Keratinocyte (primary cell): ENCODE measurements around the gene ROR1. TPM values are rescaled to one million over a fixed set of nuclear protein-coding genes. Genes with fewer than 3 reads are reported as not detected.

ENCODE experiments used
- DNase-seq: peaks from one replicate; pipeline ENCODE4 v3.0.0-alpha.2; 2011; ENCODE audit warnings: low read depth, missing footprints, low spot score
- FAIRE-seq: peaks from 2 replicates; lab custom pipeline; 2011; peaks lifted over from hg19 to GRCh38; lab: Jason Lieb, UNC
- H2AFZ ChIP-seq: 2 replicates; pipeline ENCODE4 v1.6.0; 2012; ENCODE audit warnings: low read length, control low read depth, inconsistent platforms; ENCODE audit not compliant: control insufficient read depth
- H3K27ac ChIP-seq: 2 replicates; pipeline ENCODE4 v1.5.1; 2011; ENCODE audit warnings: low read length; ENCODE audit not compliant: control insufficient read depth, insufficient read depth
- H3K27me3 ChIP-seq: 3 replicates; pipeline ENCODE4 v1.6.0; 2011; ENCODE audit warnings: low read length; ENCODE audit not compliant: control insufficient read depth, insufficient read depth; ENCODE audit errors: extremely low read depth
- H3K36me3 ChIP-seq, 2 experiments: 2 replicates in 1 of 2; 3 replicates in 1 of 2; pipeline ENCODE4 v1.5.1; 2011; ENCODE audit warnings: low read length in 2 of 2, mild to moderate bottlenecking in 1 of 2; ENCODE audit not compliant: control insufficient read depth in 2 of 2, insufficient read depth in 2 of 2; ENCODE audit errors: extremely low read depth in 1 of 2
- H3K4me1 ChIP-seq: 3 replicates; pipeline ENCODE4 v1.5.1; 2011; ENCODE audit warnings: low read length; ENCODE audit not compliant: control insufficient read depth, insufficient read depth; ENCODE audit errors: extremely low read depth
- H3K4me2 ChIP-seq: 3 replicates; pipeline ENCODE4 v1.6.0; 2011; ENCODE audit warnings: low read depth, low read length; ENCODE audit not compliant: control insufficient read depth, insufficient read depth; ENCODE audit errors: extremely low read depth
- H3K4me3 ChIP-seq, 3 experiments: fragments of 200-600 bp in 1 of 3; sonication (generic) in 1 of 3; 2 replicates in 2 of 3; 3 replicates in 1 of 3; pipeline ENCODE4 v1.5.1; 2011 to 2016; ENCODE audit warnings: low read length in 3 of 3, mild to moderate bottlenecking in 3 of 3, control low read depth in 2 of 3, inconsistent platforms in 1 of 3, low read depth in 1 of 3, mixed read lengths in 1 of 3, mixed run types in 1 of 3, moderate library complexity in 1 of 3; ENCODE audit not compliant: control insufficient read depth in 2 of 3, insufficient read depth in 2 of 3; ENCODE audit errors: extremely low read depth in 1 of 3
- H3K79me2 ChIP-seq: 2 replicates; pipeline ENCODE4 v1.6.0; 2012; ENCODE audit warnings: low read length; ENCODE audit not compliant: control insufficient read depth, insufficient read depth
- H3K9ac ChIP-seq: 3 replicates; pipeline ENCODE4 v1.6.0; 2011; ENCODE audit warnings: low read length; ENCODE audit not compliant: control insufficient read depth, insufficient read depth; ENCODE audit errors: extremely low read depth
- H3K9me1 ChIP-seq: 3 replicates; pipeline ENCODE4 v1.6.0; 2011; ENCODE audit warnings: low read length; ENCODE audit not compliant: control insufficient read depth, insufficient read depth; ENCODE audit errors: extremely low read depth
- H3K9me3 ChIP-seq: 2 replicates; pipeline ENCODE4 v1.5.1; 2012; ENCODE audit warnings: low read depth, low read length; ENCODE audit not compliant: control insufficient read depth
- H4K20me1 ChIP-seq: 3 replicates; pipeline ENCODE4 v1.6.0; 2011; ENCODE audit warnings: low read length; ENCODE audit not compliant: control insufficient read depth, insufficient read depth; ENCODE audit errors: extremely low read depth
- CTCF ChIP-seq, 3 experiments: IDR thresholded peaks in 1 of 3; conservative IDR thresholded peaks in 1 of 3; optimal IDR thresholded peaks in 1 of 3; 2 replicates in 2 of 3; 3 replicates in 1 of 3; pipeline versions ENCODE3 to v1.5.1; 2011; ENCODE audit warnings: low read length in 3 of 3, mild to moderate bottlenecking in 3 of 3, moderate library complexity in 2 of 3, control low read depth in 1 of 3, inconsistent platforms in 1 of 3; ENCODE audit not compliant: insufficient read depth in 2 of 3; ENCODE audit errors: extremely low read depth in 1 of 3
- EZH2 ChIP-seq: IDR thresholded peaks from one replicate; pipeline ENCODE4 v1.6.1; 2012; ENCODE audit warnings: inconsistent platforms, mild to moderate bottlenecking, low read length, moderate library complexity
- dilution Hi-C: fragments of 300-500 bp; cut with MboI; formaldehyde crosslinking; loops from one replicate; pipeline ENCODE4 v1.7.0; 2020; ENCODE audit warnings: low sequenced_read_pairs; ENCODE audit not compliant: extremely low pct_ligation_motif_present
- polyA plus RNA-seq, 5 experiments: library from polyadenylated mRNA; depleted of rRNA in 3 of 5; stranded (reverse) in 3 of 5; stranded (forward) in 1 of 5; unstranded in 1 of 5; fragments of >200 nt; gene quantifications; 1 replicate in 1 of 5; 2 replicates in 3 of 5; 3 replicates in 1 of 5; pipeline versions ENCODE4 v1.2.1 to v1.2.3, GENCODE V29; 2011 to 2012; ENCODE audit warnings: missing spikeins in 2 of 5, low read depth in 1 of 5, low replicate concordance in 1 of 5

ROR1 gene
- polyA plus RNA-seq, 1 donor (not counting 4 experiments of a cell fraction or from before 2014, with no cell fraction given): 9.2 TPM

GRCh38 chr1:63940440-63940839 lies 166.6 kb downstream of the ROR1 start:
- no peaks in the 10 kb centered on the region for H3K4me1 ChIP-seq
- H2AFZ ChIP-seq: no peak overlapping the region
- H4K20me1 ChIP-seq: no peaks in the 10 kb centered on the region
- no peak overlapping the region for H3K9ac ChIP-seq
- no peaks in the 10 kb centered on the region for H3K9me1 ChIP-seq
- FAIRE-seq (peak; percentile 26), DNase-seq (no peak)
- no peaks in the 10 kb centered on the region for H3K9me3 ChIP-seq
- TF ChIP-seq CTCF (optimal IDR thresholded peaks at IDR 0.05 in 1 of 3, IDR thresholded peaks at IDR 0.05 in 1 of 3, conservative IDR thresholded peaks at IDR 0.05 in 1 of 3; ENCODE audit: extremely low read depth in 1 of 3, insufficient read depth in 2 of 3, low read length in 3 of 3) (no peak), EZH2 (no peak)
- no peaks in the 10 kb centered on the region for H3K27me3 ChIP-seq
- H3K4me3 ChIP-seq: no peak overlapping the region
- no peak overlapping the region for H3K27ac ChIP-seq
- H3K79me2 ChIP-seq: no peaks in the 10 kb centered on the region
- dilution Hi-C loops: no loop called here
- no peaks in the 10 kb centered on the region for H3K36me3 ChIP-seq
- H3K4me2 ChIP-seq: no peak overlapping the region

GRCh38 chr1:63943393-63943792 lies 169.6 kb downstream of the ROR1 start:
- FAIRE-seq (no peak), DNase-seq (no peak)
- Histone ChIP-seq H3K27me3 (no peaks in the 10 kb centered on the region), H2AFZ (no peak overlapping the region), H3K9ac (no peak overlapping the region), H3K9me3 (no peaks in the 10 kb centered on the region), H3K4me1 (peaks cover 12% of the 10 kb centered on the region), H3K27ac (no peak overlapping the region), H3K36me3 (no peaks in the 10 kb centered on the region), H4K20me1 (no peaks in the 10 kb centered on the region), H3K4me2 (no peak overlapping the region), H3K79me2 (no peaks in the 10 kb centered on the region), H3K9me1 (no peaks in the 10 kb centered on the region), H3K4me3 (no peak overlapping the region)
- dilution Hi-C loops: no loop called here
- TF ChIP-seq CTCF (optimal IDR thresholded peaks at IDR 0.05 in 1 of 3, IDR thresholded peaks at IDR 0.05 in 1 of 3, conservative IDR thresholded peaks at IDR 0.05 in 1 of 3; ENCODE audit: extremely low read depth in 1 of 3, insufficient read depth in 2 of 3, low read length in 3 of 3): no peak
- TF ChIP-seq EZH2: no peak
